GM10847 (cell line): Measurements from ENCODE around the gene CPZ.

Experiments used
- POLR2A ChIP-seq: IDR thresholded peaks from 2 replicates; pipeline ENCODE4 v1.6.1; 2011; ENCODE audit not compliant: insufficient read length; ENCODE audit errors: extremely low read depth

Gene CPZ

DNA sequence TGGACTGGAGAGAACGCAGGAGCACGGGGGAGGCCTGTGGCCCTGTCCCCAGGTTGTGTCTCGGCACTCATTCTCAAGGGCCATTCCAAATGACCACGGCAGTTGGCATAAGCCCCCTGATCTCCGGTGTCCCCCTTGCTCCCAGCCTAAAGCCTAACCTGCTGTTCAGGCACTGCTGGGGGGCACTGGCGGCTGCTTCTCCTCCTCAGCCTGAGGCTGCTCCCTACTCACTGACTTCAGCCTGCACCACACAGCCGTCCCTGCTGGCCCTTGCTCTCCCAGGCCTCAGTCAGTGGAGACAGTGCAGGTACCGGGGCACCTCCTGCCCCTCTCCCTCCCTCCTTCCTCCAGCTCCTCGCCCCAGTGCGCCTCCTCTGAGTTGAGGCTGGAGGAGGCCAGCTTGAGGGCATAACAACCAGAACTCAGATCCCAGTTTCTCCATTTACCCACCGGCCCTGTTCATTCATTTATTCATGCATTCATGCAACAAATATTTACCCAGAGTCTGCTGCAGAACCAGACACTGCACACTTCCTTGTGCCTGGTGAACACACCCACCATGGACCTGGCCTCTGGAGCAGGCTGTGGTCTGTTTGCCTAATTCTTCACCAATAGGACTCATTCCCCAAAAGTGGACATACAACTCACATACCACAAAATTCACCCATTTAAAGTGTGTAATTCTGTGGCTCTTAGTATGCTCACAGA, 65.0 kb downstream of the CPZ start:
- no peak for TF ChIP-seq POLR2A

DNA sequence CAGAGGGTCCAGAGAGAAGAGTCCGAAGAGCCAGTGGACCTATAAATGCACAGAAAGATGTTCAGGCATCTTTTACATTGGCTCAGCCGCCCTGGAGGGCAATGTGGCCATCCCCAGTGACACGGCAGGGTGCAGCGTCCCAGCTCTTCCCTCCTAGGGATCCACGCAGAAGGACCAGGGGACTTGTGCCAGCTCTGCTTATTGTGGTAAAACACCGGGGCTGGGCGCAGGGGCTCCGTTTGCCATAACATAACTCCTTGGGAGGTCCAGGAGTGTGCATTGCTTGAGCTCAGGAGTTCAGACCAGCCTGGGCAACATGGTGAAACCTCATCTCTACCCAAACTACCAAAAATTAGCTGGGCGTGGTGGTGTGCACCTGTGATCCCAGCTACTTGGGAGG, 70.2 kb downstream of the CPZ start:
- no peak for TF ChIP-seq POLR2A

DNA sequence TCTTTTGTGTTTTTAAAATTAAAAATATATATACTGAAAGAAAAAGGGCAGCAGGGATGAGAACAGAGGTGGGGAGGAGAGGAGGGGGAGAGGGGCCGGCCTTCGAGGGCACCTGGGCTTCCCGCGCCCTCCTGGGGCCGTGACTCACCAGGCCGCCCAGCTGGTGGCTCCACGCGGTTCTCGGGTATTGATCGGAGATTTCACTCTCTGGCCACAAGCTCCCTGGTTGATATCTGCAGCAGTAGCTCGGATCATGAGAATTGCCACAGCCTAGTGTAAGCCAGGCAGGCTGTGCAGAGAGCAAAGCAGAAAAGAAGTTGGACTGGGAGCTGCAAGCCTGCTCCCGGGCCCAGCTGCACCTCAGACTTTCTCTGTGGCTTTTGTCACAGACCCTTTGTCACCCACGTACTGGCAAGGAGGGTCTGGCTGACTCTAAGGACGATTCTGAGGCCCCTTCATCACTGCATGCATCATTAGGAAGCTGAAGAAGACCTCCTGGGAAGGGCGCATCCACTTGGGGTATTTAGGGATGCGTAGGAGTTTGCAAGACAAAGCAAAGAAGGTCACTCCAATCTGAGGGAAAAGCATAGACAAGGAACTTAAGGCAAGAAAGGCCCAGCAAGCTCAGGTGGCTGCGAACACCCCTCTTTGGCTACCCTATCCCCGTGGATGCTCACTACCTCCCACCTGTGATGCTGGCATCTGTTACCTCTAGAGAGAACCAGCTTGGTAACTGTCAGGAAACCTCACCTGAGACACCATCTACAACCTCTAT, 71.7 kb downstream of the CPZ start:
- no peak for TF ChIP-seq POLR2A

GRCh38 chr4:8664976-8665375, 72.4 kb downstream of the CPZ start:
- TF ChIP-seq POLR2A = no peak

GRCh38 chr4:8665406-8666360, 73.1 kb downstream of the CPZ start:
- no peak for TF ChIP-seq POLR2A

DNA sequence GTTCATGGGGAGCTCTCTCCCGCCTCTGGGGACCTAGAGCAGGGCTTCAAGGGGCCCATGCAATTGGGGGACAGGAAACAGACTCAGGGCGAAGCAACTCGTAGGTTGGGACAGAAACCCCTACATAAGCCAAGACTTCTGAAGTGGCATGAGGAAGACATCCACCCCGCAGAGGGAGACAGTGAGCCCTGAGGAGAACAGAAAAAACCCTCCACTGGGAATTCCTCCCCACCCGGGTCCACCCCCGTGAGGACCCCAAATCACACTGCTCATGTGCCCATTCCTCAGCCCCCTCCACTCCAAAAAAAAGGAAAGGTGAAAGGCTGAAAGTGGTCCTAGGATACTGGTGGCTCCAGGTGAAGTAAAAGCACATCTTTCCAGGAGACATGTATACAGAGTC, 74.0 kb downstream of the CPZ start:
- no peak for TF ChIP-seq POLR2A
